ENCODE measurements around the gene CLIP1.

- no peak for TF ChIP-seq CTCF (IDR thresholded peaks at IDR 0.05)
- TF ChIP-seq POLR2A (IDR thresholded peaks at IDR 0.05), result no peak
- TF ChIP-seq EP300 (IDR thresholded peaks at IDR 0.05), result no peak
Observed at GRCh38 chr12:122387887-122388286, 34.6 kb downstream of the CLIP1 start.

Data from ovary (tissue), 3 donors.